Breast epithelium (tissue), 4 donors: ENCODE measurements around the gene DNAH7. TPM values are rescaled to one million over a fixed set of nuclear protein-coding genes. Genes with fewer than 3 reads are reported as not detected.

ENCODE experiments used
- DNase-seq, 2 donors: peaks; one replicate each; pipeline ENCODE4 v3.0.0-alpha.2; 2019; ENCODE audit warnings: low spot score in 2 of 2
- H3K27ac ChIP-seq, 2 donors: fragments of 200-600 bp; sonication (generic) in 1 of 2; one replicate each; pipeline ENCODE4 v1.5.1; 2016 to 2019; ENCODE audit warnings: mild to moderate bottlenecking in 1 of 2
- H3K27me3 ChIP-seq, 2 donors: fragments of 200-600 bp; sonication (generic) in 1 of 2; one replicate each; pipeline versions ENCODE4 v1.5.1 to v1.6.0; 2017 to 2019; ENCODE audit warnings: control low read depth in 1 of 2, mild to moderate bottlenecking in 1 of 2
- H3K36me3 ChIP-seq: fragments of 200-600 bp; one replicate; pipeline ENCODE4 v1.5.1; 2019
- H3K4me1 ChIP-seq, 2 donors: fragments of 200-600 bp; sonication (generic); one replicate each; pipeline ENCODE4 v1.5.1; 2016 to 2019; ENCODE audit warnings: control low read depth in 1 of 2
- H3K4me3 ChIP-seq, 3 donors: fragments of 200-600 bp; sonication (generic); 1 replicate in 2 of 3; 2 replicates in 1 of 3; pipeline ENCODE4 v1.5.1; 2016 to 2019; ENCODE audit warnings: mild to moderate bottlenecking in 3 of 3, moderate library complexity in 2 of 3
- H3K9me3 ChIP-seq, 2 donors: fragments of 200-600 bp; sonication (generic) in 1 of 2; one replicate each; pipeline ENCODE4 v1.5.1; 2016 to 2019; ENCODE audit warnings: control low read depth in 1 of 2
- POLR2A ChIP-seq: fragments of 450-650 bp; IDR thresholded peaks from one replicate; pipeline ENCODE4 v1.6.1; 2016; ENCODE audit warnings: antibody characterized with exemption, mild to moderate bottlenecking, moderate library complexity
- POLR2AphosphoS5 ChIP-seq, 3 donors: sonication (generic); formaldehyde crosslinking; IDR thresholded peaks; one replicate each; pipeline ENCODE4 v1.6.1; 2017; ENCODE audit warnings: antibody characterized with exemption in 3 of 3
- intact Hi-C: fragments of 100-400 bp; cut with DNase I; formaldehyde crosslinking; loops from one replicate; pipeline ENCODE4 v1.15.1; 2023; ENCODE audit warnings: low total_unique reads
- total RNA-seq, 3 donors: library from RNA; depleted of rRNA; stranded (reverse); fragments of >200 nt; gene quantifications; one replicate each; pipeline ENCODE4 v1.1.0, GENCODE V29; 2016
- TF ChIP-seq, protein P1 (sequence below), 3 donors: fragments of 450-650 bp; IDR thresholded peaks; one replicate each; pipeline ENCODE4 v1.5.1; 2016 to 2017; ENCODE audit warnings: antibody characterized with exemption in 3 of 3, mild to moderate bottlenecking in 3 of 3, moderate library complexity in 3 of 3

Gene DNAH7
- total RNA-seq, 3 donors from 2014 or later: 1.3 to 10.5 (median 7.2) TPM

- Histone ChIP-seq H3K27ac (no peak overlapping the region), H3K36me3 (peaks cover under 1% of the 10 kb centered on the region), H3K4me3 (no peak overlapping the region), H3K9me3 (peaks cover 0 to under 1% of the 10 kb centered on the region in 2 donors), H3K27me3 (no peaks in the 10 kb centered on the region), H3K4me1 (no peaks in the 10 kb centered on the region)
- no peak for TF ChIP-seq POLR2A
- TF ChIP-seq, protein P1, sequence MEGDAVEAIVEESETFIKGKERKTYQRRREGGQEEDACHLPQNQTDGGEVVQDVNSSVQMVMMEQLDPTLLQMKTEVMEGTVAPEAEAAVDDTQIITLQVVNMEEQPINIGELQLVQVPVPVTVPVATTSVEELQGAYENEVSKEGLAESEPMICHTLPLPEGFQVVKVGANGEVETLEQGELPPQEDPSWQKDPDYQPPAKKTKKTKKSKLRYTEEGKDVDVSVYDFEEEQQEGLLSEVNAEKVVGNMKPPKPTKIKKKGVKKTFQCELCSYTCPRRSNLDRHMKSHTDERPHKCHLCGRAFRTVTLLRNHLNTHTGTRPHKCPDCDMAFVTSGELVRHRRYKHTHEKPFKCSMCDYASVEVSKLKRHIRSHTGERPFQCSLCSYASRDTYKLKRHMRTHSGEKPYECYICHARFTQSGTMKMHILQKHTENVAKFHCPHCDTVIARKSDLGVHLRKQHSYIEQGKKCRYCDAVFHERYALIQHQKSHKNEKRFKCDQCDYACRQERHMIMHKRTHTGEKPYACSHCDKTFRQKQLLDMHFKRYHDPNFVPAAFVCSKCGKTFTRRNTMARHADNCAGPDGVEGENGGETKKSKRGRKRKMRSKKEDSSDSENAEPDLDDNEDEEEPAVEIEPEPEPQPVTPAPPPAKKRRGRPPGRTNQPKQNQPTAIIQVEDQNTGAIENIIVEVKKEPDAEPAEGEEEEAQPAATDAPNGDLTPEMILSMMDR (IDR thresholded peaks at IDR 0.05): no peak
- TF ChIP-seq POLR2AphosphoS5 (IDR thresholded peaks at IDR 0.05): no peak
- no peak for DNase-seq
- intact Hi-C loops: no loop called here
These were observed 22.3 kb downstream of the DNAH7 start for GRCh38 chr2:196046123-196046917.

GRCh38 chr2:196041786-196042185 lies 26.9 kb downstream of the DNAH7 start:
- Histone ChIP-seq H3K4me1 (no peaks in the 10 kb centered on the region), H3K4me3 (no peak overlapping the region), H3K27ac (no peak overlapping the region), H3K27me3 (no peaks in the 10 kb centered on the region), H3K9me3 (peaks cover 4 to 34% of the 10 kb centered on the region in 2 donors), H3K36me3 (peaks cover 6% of the 10 kb centered on the region)
- TF ChIP-seq POLR2A (no peak), POLR2AphosphoS5 (IDR thresholded peaks at IDR 0.05) (no peak)
- TF ChIP-seq, protein P1 (IDR thresholded peaks at IDR 0.05): no peak
- no peak for DNase-seq
- intact Hi-C loops: no loop called here

- Histone ChIP-seq H3K27me3 (no peaks in the 10 kb centered on the region), H3K27ac (no peak overlapping the region), H3K4me1 (no peaks in the 10 kb centered on the region), H3K36me3 (peaks cover 6% of the 10 kb centered on the region), H3K9me3 (peaks cover 4 to 34% of the 10 kb centered on the region in 2 donors), H3K4me3 (no peak overlapping the region)
- no peak for DNase-seq
- intact Hi-C loops: no loop called here
- TF ChIP-seq POLR2AphosphoS5 (IDR thresholded peaks at IDR 0.05): no peak
These were observed 28.4 kb downstream of the DNAH7 start for GRCh38 chr2:196040218-196040617.

GRCh38 chr2:196036442-196036841 lies 32.2 kb downstream of the DNAH7 start:
- DNase-seq: no peak
- H3K9me3 ChIP-seq: peaks cover 4 to 34% of the 10 kb centered on the region in 2 donors
- no peak overlapping the region for H3K27ac ChIP-seq
- TF ChIP-seq POLR2AphosphoS5 (IDR thresholded peaks at IDR 0.05): no peak
- TF ChIP-seq, protein P1 (IDR thresholded peaks at IDR 0.05): no peak
- intact Hi-C loops: no loop called here
- H3K36me3 ChIP-seq: peaks cover 6% of the 10 kb centered on the region
- no peaks in the 10 kb centered on the region for H3K4me1 ChIP-seq
- no peaks in the 10 kb centered on the region for H3K27me3 ChIP-seq
- no peak overlapping the region for H3K4me3 ChIP-seq

DNA sequence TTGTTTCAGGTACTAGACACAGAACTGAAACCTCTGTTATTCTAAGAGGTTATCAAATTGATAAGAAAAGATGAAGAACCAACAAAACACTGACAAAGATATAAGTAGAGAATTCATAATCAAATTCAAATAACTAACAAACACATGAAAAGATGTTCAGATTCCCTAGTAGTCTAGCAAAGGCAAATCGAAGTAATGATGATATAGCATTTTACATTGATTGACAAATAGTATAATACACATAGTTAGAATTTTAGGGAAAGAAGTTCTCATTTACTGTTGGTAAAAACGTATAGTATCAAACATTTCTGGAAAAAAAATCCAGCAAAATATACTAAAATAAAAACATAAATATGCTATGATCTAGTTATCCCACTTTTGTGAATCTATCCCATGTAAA lies 50.6 kb downstream of the DNAH7 start:
- Histone ChIP-seq H3K36me3 (no peaks in the 10 kb centered on the region), H3K4me3 (no peak overlapping the region), H3K27ac (no peak overlapping the region), H3K4me1 (no peaks in the 10 kb centered on the region), H3K27me3 (no peaks in the 10 kb centered on the region), H3K9me3 (no peaks in the 10 kb centered on the region)
- TF ChIP-seq, protein P1 (IDR thresholded peaks at IDR 0.05): no peak
- no peak for TF ChIP-seq POLR2A
- TF ChIP-seq POLR2AphosphoS5 (IDR thresholded peaks at IDR 0.05): no peak
- no peak for DNase-seq
- intact Hi-C loops: no loop called here
